IMR-90 (cell line): ENCODE measurements around the gene SLC27A2. TPM values are rescaled to one million over a fixed set of nuclear protein-coding genes. Genes with fewer than 3 reads are reported as not detected.

Experiments
- ATAC-seq: fragments of 200-7000 bp; cut with Tn5 transposase; 2 replicates; pipeline ENCODE4 v1.9.1; 2020; ENCODE audit warnings: low read depth, mild to moderate bottlenecking, moderate library complexity
- BruUV-seq: library from RNA; stranded (reverse); fragments of 400-500 nt; replicated peaks from 2 replicates; lab custom pipeline; 2021; lab: Mats Ljungman, UMichigan
- CTCF ChIA-PET: fragments of 300-600 bp; formaldehyde crosslinking; extraction: SDS; loops from one replicate; lab custom pipeline; 2021; ENCODE audit warnings: antibody characterized with exemption; lab: Yijun Ruan, JAX
- POLR2A ChIA-PET: fragments of 300-600 bp; sonication (Branson Sonifier 250); formaldehyde crosslinking; loops from one replicate; lab custom pipeline; 2022; ENCODE audit warnings: antibody characterized with exemption; ENCODE audit not compliant: unreplicated experiment; lab: Charles Lee
- DNase-seq: peaks from one replicate; pipeline ENCODE4 v3.0.0; 2013
- H2AFZ ChIP-seq: replicated peaks from 2 replicates; pipeline ENCODE3; 2013; ENCODE audit warnings: low read length, mild to moderate bottlenecking; ENCODE audit not compliant: poor library complexity
- H2AK5ac ChIP-seq: 2 replicates; pipeline ENCODE4 v1.6.1; 2013; ENCODE audit warnings: low read depth, low read length, inconsistent platforms
- H2AK9ac ChIP-seq: replicated peaks from 2 replicates; pipeline ENCODE3; 2013; ENCODE audit warnings: mild to moderate bottlenecking, low read depth, low read length, moderate library complexity; ENCODE audit not compliant: poor library complexity
- H2BK120ac ChIP-seq: 2 replicates; pipeline ENCODE4 v1.6.1; 2013; ENCODE audit warnings: low read depth, low read length, inconsistent platforms
- H2BK15ac ChIP-seq: 3 replicates; pipeline ENCODE4 v1.6.1; 2013; ENCODE audit warnings: low read depth, low read length, inconsistent platforms
- H2BK20ac ChIP-seq: 2 replicates; pipeline ENCODE4 v1.6.1; 2013; ENCODE audit warnings: low read depth, mild to moderate bottlenecking, inconsistent platforms, low read length, moderate library complexity
- H2BK5ac ChIP-seq: 2 replicates; pipeline ENCODE4 v1.6.1; 2013; ENCODE audit warnings: mild to moderate bottlenecking, low read depth, low read length, inconsistent platforms; ENCODE audit not compliant: poor library complexity, severe bottlenecking
- H3K14ac ChIP-seq: replicated peaks from 2 replicates; pipeline ENCODE4 v1.6.1; 2013; ENCODE audit warnings: low read depth, low read length, inconsistent platforms
- H3K18ac ChIP-seq: 2 replicates; pipeline ENCODE4 v1.6.1; 2013; ENCODE audit warnings: low read depth, low read length, control low read depth
- H3K23ac ChIP-seq: 2 replicates; pipeline ENCODE4 v1.6.1; 2013; ENCODE audit warnings: low read depth, low read length, inconsistent platforms
- H3K27ac ChIP-seq: 2 replicates; pipeline ENCODE4 v1.5.1; 2013; ENCODE audit warnings: mild to moderate bottlenecking, control low read depth, low read length; ENCODE audit not compliant: insufficient read depth
- H3K27me3 ChIP-seq: 2 replicates; pipeline ENCODE4 v1.6.1; 2013; ENCODE audit warnings: low read length; ENCODE audit not compliant: control insufficient read depth, insufficient read depth
- H3K36me3 ChIP-seq: 2 replicates; pipeline ENCODE4 v1.6.1; 2013; ENCODE audit warnings: low read length, mixed read lengths; ENCODE audit not compliant: control insufficient read depth, insufficient read depth
- H3K4ac ChIP-seq: 2 replicates; pipeline ENCODE4 v1.6.1; 2013; ENCODE audit warnings: low read depth, low read length, inconsistent platforms
- H3K4me1 ChIP-seq: 2 replicates; pipeline ENCODE4 v1.6.1; 2013; ENCODE audit warnings: low read length, mixed read lengths; ENCODE audit not compliant: control insufficient read depth, insufficient read depth
- H3K4me2 ChIP-seq: 2 replicates; pipeline ENCODE4 v1.6.1; 2013; ENCODE audit warnings: low read depth, mild to moderate bottlenecking, control low read depth, low read length, moderate library complexity
- H3K4me3 ChIP-seq: 2 replicates; pipeline ENCODE4 v1.5.1; 2013; ENCODE audit warnings: low read depth, mild to moderate bottlenecking, control low read depth, low read length, moderate library complexity; ENCODE audit not compliant: insufficient read depth
- H3K56ac ChIP-seq: 2 replicates; pipeline ENCODE4 v1.6.1; 2013; ENCODE audit warnings: low read length, inconsistent platforms; ENCODE audit not compliant: insufficient read depth; ENCODE audit errors: extremely low read depth
- H3K79me1 ChIP-seq, 2 experiments: 2 replicates each; pipeline ENCODE4 v1.6.1; 2013; ENCODE audit warnings: low read length in 2 of 2, inconsistent platforms in 1 of 2, low read depth in 1 of 2
- H3K9ac ChIP-seq: 2 replicates; pipeline ENCODE4 v1.6.1; 2013; ENCODE audit warnings: low read depth, low read length, control low read depth
- H3K9me1 ChIP-seq: 2 replicates; pipeline ENCODE4 v1.6.1; 2013; ENCODE audit warnings: low read length, inconsistent platforms; ENCODE audit not compliant: insufficient read depth
- H3K9me3 ChIP-seq: 2 replicates; pipeline ENCODE4 v1.6.1; 2013; ENCODE audit warnings: low read length; ENCODE audit not compliant: control insufficient read depth, insufficient read depth
- H4K20me1 ChIP-seq: 2 replicates; pipeline ENCODE4 v1.6.1; 2013; ENCODE audit warnings: low read length, inconsistent platforms; ENCODE audit not compliant: insufficient read depth
- H4K5ac ChIP-seq: 2 replicates; pipeline ENCODE4 v1.6.1; 2013; ENCODE audit warnings: mild to moderate bottlenecking, low read depth, low read length, control low read depth
- H4K8ac ChIP-seq, 2 experiments: 2 replicates each; pipeline ENCODE4 v1.6.1; 2013; ENCODE audit warnings: low read depth in 2 of 2, low read length in 2 of 2, control low read depth in 1 of 2, inconsistent platforms in 1 of 2
- H4K91ac ChIP-seq: 2 replicates; pipeline ENCODE4 v1.6.1; 2013; ENCODE audit warnings: low read depth, low read length, inconsistent platforms; ENCODE audit not compliant: insufficient read depth
- CEBPB ChIP-seq: IDR thresholded peaks from 2 replicates; pipeline ENCODE4 v1.6.1; 2012; ENCODE audit warnings: low read depth, low read length, improper control_type of control experiment
- NFE2L2 ChIP-seq: fragments of 150-350 bp; IDR thresholded peaks from 2 replicates; pipeline ENCODE4 v1.6.1; 2016; ENCODE audit warnings: low read depth, mild to moderate bottlenecking, low read length
- RFX5 ChIP-seq: IDR thresholded peaks from 2 replicates; pipeline ENCODE4 v1.8.0; 2012; ENCODE audit warnings: low read depth, mild to moderate bottlenecking, low read length, moderate library complexity
- WGBS, 2 experiments: methylation state at CpG; one replicate each; pipeline versions ENCODE4 v1.1.5 to v1.1.7; 2013; ENCODE audit warnings: missing lambda C conversion rate in 2 of 2; ENCODE audit not compliant: insufficient read length in 1 of 2; ENCODE audit errors: extremely low coverage in 2 of 2; 5-methylcytosine and 5-hydroxymethylcytosine counted together
- dilution Hi-C: fragments of 300-500 bp; cut with HindIII; formaldehyde crosslinking; loops from one replicate; pipeline ENCODE4 v1.14.3; 2018; ENCODE audit warnings: low sequenced_read_pairs; ENCODE audit not compliant: unreplicated experiment
- in situ Hi-C: fragments of 300-500 bp; cut with MboI; formaldehyde crosslinking; loops from 3 replicates; pipeline ENCODE4 v1.14.3; 2019; ENCODE audit warnings: low sequenced_read_pairs, inconsistent platforms, mixed read lengths
- intact Hi-C: fragments of 100-400 bp; cut with micrococcal nuclease; formaldehyde crosslinking; loops from 2 replicates; pipeline ENCODE4 v1.10.0; 2022
- polyA plus RNA-seq, 3 experiments: library from polyadenylated mRNA; depleted of rRNA; stranded (reverse); fragments of >200 nt; gene quantifications; 2 replicates each; pipeline ENCODE4 v1.2.3, GENCODE V29; 2012; ENCODE audit warnings: low replicate concordance in 1 of 3
- total RNA-seq: library from RNA; depleted of rRNA; stranded (reverse); fragments of >200 nt; gene quantifications from 2 replicates; pipeline ENCODE4 v1.2.3, GENCODE V29; 2012

SLC27A2 gene
- total and polyA plus RNA-seq, 2 of the 4 experiments (the other 2 are of a cell fraction), result under 0.01 TPM; not detected in 1

GRCh38 chr15:50277370-50277769, 95.4 kb downstream of the SLC27A2 start:
- Histone ChIP-seq H4K20me1 (no peaks in the 10 kb centered on the region), H3K27me3 (no peaks in the 10 kb centered on the region), H2AK9ac (no peak overlapping the region), H3K9ac (no peak overlapping the region), H3K4me2 (no peak overlapping the region), H3K4me1 (no peaks in the 10 kb centered on the region), H3K79me1 (no peaks in the 10 kb centered on the region), H2BK15ac (no peak overlapping the region), H4K91ac (no peak overlapping the region), H3K4me3 (no peak overlapping the region), H4K8ac (no peak overlapping the region), H3K9me1 (no peaks in the 10 kb centered on the region; the same call in 1 of the 2 replicates), H2BK120ac (no peak overlapping the region), H3K9me3 (no peaks in the 10 kb centered on the region), H2AFZ (no peak overlapping the region), H3K14ac (no peak overlapping the region), H3K18ac (no peak overlapping the region), H4K5ac (no peak overlapping the region), H3K36me3 (peaks cover 2% of the 10 kb centered on the region; the same call in 1 of the 2 replicates), H2AK5ac (no peak overlapping the region), H2BK5ac (no peak overlapping the region), H3K4ac (no peak overlapping the region), H2BK20ac (no peak overlapping the region), H3K56ac (no peak overlapping the region), H3K23ac (no peak overlapping the region), H3K27ac (no peak overlapping the region)
- intact Hi-C loops, result no loop called here
- no peak for ATAC-seq
- WGBS, 2 experiments, result no CpG with 5 or more reads among the region's 1 CpG
- in situ Hi-C loops, result no loop called here
- dilution Hi-C loops, result no loop called here
- TF ChIP-seq NFE2L2 (no peak), RFX5 (no peak), CEBPB (0 out of 2 replicates have a peak, but pooled peaks have one; percentile 41)
- TSS peak; percentile 80 for BruUV-seq
- POLR2A ChIA-PET, result no interaction called here
- CTCF ChIA-PET, result interaction anchor here (0.7 kb wide), 1 partner anchor 599 kb away, joined by 3 read pairs; no protein-coding TSS in a partner anchor
- DNase-seq, result no peak
